Activated CD4-positive, alpha-beta T cell treated with anti-CD3 and anti-CD28 coated beads for 4 hours (primary cell): ENCODE results near the gene MKNK2.

ENCODE experiments used
- DNase-seq, 2 donors: peaks; one replicate each; pipeline ENCODE4 v3.0.0-alpha.2; 2020

Gene MKNK2

DNA sequence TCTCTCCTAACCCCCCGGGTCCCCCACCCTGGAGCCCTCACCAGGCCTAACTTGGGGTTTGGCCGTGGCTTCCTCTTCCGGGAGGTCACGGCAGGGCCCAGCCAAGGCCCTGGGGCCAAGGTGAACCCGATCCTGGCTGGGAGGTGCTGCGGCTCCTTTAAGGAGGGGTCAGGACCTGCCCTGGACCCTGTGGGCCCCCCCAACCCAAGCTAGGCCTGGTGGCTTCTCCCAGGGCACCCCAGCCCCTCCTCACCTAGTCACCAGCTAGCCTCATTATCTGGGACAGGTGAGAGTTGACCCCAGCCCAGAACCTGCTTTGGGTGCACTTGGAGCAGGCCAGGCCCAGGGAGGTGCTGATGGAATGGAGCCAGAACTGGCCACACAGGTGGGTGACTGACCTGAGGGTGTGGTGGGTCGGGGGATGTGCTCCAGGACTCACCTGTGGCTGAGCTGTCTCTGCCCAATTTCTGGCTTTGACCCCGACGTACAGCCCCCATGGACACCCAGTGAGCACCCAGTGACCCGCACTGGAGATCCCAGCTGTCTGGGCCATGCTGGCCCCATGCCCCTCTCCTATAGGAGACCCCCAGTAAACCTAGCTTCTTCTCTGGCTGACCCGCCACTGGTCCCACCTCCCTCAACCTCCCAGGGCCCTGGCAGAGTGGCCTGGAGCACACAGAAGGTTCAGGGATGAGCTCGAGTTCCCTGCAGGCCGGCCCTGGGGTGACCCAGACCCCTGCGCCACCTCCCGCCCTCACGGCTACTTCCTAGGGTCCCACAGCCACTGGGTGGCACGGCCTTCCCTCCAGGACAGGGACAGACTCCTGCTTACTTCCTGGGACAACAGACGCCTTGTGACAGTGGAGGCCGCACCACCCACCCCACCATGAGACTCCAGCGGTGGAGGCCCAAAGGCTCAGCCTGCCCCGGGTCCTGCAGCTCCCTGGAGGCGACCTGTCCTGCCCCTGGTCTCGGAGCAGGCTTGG is 6.7 kb upstream of the MKNK2 start:
- no peak for DNase-seq

DNA sequence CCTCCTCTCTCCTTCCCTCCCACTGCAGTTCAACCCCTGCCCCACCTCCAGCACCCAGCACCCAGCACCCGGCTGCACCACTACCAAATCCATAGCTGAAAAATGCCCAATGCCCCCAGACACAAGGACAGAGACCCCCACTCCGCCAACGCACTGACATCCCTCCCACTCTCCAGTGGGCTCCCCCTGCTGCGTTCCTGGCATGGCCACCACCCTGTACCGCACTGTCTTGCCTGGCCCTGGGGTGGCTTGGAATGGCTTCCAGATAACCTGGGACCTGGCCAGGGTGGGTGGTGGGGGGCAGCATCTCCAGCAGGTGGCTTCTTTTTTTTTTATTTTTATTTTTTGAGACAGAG is 5.8 kb upstream of the MKNK2 start:
- no peak for DNase-seq

DNA sequence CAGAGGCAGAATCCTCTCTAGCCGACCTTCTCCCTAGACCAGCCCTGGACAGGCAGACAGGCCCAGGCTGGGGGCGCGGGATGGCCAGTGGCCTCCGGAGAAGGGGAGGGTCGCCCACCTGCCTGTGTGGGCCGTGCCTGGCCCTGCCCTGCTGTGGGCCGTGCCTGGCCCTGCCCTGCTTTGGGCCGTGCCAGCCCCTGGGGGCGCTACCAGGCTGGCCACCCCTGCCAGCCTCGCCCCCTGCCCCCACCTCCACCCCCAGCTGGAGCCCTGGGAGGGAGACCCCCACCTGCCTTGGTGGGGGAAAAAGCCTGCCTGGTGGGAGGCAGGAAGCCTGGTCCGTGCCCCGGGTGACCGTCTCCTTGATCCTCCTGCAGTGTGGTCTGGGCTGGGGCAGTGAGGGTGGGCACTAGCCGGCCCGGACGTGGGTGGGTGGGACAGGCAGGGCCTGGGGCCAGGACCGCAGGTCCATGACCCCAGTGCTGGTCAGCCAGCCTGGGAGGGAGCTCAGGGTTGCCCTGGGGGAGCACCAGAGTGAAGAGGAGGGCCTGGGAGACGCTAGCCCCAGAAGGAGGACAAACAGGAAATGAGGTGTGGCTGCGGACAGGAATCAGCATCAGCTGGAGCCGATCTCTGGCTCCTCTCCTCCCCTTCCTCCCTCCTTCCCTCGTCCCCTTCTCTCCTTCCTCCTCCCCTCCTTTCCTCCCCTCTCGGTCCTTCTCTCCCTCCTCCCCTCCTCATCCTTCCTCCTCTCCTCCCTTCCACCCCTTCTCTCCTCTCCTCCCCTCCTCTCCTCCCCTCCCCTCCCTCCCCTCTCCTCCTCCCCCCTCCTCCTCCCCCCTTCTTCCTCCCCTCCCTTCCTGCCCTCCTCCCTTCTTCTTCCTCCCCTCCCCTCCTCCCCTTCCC is 5.1 kb upstream of the MKNK2 start:
- DNase-seq, result no peak

DNA sequence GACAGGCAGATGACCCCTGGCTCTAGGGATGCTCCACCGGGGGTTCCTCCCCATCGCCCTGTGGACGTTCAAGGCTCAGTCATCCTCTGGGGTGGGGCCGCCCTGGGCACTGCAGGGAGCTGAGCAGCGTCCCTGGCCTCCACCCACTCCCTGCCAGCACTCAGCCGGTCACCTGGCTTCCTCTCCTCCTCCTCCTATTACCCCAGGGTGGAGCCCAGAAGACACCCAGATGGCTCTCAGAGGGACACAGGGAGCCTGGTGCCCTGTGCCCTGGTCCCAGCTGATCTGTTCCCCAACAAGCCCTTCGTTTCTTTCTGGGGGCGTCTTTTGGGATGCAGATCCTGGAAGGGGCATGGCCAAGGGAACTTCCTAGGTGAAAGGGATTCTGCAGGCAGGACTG is 3.7 kb upstream of the MKNK2 start:
- no peak for DNase-seq

DNA sequence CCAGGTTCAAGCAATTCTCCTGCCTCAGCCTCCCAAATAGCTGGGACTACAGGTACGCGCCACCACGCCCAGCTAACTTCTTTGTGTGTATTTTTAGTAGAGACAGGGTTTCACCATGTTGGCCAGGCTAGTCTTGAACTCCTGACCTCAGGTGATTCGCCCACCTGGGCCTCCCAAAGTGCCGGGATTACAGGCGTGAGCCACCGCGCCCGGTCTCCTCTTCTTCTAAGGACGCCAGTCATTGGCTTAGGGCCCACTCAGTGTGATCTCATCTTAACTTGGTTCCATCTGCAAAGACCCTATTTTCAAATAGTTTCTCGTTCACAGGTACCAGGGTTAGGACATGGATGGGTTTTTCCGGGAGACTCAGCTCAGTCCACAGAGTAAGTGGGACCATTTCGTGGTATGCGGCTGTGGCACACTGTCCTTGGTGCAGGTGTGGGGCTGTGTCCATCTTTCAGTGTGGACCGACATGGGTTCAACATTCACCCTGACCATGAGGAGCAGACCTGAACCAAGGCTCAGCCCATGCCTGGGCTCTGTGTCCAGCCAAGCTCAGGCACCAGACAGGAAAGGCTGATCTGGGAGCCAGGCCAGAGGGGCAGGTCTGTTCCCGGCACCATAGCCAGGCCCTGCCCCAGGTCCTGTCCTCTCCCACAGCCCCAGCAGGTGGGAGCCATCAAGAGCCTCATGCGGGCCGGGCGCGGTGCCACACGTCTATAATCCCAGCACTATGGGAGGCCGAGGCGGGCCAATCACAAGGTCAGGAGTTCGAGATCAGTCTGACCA is 2.8 kb upstream of the MKNK2 start:
- no peak for DNase-seq

DNA sequence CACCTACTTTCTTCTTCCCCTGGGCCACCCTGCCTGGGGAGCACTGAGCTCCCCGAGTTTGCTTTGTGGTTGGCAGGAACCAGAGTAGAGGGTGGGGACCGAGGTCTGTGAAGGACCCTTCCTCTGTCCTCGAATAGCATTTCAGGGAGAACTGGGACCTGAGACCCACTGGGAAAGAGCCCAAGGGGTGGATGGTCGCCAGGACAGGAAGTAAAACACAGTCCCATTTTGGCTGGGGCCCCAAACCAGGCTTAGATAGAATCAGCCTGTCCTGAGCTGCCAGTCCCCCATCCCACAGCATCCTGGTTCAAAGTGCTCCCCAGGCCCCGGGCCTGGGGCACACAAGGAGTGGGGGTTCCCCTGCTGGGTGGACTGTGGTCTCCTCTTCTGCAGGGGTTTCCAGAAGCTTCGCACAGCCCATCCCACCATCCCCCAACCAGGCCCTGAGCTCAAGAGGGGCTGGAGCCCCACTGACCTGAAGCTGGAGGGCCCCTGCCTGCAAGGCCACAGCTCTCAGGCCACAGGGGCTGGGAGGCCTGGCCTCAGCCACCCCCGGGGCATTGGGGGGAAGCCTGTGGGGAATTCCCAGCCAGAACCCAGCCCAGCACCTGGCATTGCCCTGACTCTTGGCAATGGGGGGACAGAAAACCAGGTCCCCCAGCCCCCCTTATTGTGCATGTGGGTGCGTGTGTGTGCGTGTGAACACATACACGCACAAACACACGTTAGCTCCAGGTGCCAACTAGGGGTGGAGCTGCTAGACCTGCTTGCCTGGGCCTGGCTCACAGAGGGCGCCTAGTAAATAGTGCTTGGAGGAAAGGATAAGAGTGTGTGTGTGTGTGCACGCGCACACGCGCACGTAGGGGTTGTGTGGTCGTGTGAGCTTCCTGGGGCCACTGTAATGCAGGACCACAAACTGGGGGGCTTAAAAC is 995 bp upstream of the MKNK2 start:
- peak in 1 of 2 donors; percentile 38 for DNase-seq

DNA sequence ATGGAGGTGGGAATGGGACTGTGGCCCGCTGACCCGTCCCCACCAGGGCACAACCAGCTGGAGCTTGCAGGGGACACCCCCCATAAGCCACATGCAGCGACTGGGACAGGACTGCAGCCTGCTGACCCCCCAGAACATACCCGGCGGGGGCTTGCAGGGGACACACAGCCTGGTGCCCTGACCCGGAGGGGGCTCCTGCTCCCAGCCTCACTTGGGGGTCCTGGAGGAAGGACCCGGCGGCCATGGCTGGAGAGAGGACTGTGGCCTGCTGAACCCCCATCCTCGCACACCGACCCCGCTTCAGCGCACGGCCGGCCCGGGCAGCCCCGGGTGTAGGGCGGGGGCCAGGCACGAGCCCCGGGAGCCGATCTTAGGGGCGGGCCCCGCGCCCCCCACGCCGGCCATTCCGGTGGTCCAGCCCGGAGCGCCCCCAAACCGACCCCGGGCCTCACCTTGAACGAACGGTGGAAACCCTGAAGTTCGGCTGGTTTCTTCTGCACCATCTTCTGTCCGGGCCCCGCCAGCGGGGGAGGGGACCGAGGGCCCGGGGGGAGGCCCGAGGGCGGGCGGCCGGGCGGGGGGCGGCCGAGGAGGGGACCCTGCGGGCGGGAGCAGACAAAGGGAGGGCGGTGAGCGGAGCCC is 574 bp downstream of the MKNK2 start:
- no peak for DNase-seq

DNA sequence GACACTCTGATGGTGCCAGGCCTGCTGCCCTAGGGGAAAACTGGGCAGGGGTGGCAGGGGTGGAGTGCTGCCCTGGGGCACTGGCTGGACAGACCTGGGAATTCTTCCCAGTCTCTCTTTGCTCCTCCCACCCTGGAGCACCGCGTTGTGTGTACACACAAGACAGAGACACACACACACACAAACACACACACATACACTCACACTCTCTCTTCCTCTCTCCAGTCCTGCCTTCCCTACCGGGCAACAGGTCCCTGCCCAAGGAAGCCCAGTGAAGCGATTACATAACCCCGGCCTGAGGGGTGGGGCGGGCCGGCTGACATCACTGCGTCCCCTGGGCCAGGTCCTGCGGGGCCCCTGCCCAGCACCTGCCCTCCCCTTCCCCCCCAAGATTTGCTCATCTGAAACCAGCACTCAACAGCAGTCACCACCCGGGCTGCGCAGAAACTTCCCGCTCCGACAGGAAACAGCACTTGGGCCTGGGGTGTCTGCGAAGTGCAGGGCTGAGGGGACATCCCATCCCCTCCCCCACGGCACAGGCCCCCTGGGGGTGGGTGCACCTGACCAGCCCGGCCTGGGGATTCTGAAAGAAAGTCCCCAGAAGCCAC is 1.2 kb downstream of the MKNK2 start:
- DNase-seq, result peak; percentile 53 to 64

DNA sequence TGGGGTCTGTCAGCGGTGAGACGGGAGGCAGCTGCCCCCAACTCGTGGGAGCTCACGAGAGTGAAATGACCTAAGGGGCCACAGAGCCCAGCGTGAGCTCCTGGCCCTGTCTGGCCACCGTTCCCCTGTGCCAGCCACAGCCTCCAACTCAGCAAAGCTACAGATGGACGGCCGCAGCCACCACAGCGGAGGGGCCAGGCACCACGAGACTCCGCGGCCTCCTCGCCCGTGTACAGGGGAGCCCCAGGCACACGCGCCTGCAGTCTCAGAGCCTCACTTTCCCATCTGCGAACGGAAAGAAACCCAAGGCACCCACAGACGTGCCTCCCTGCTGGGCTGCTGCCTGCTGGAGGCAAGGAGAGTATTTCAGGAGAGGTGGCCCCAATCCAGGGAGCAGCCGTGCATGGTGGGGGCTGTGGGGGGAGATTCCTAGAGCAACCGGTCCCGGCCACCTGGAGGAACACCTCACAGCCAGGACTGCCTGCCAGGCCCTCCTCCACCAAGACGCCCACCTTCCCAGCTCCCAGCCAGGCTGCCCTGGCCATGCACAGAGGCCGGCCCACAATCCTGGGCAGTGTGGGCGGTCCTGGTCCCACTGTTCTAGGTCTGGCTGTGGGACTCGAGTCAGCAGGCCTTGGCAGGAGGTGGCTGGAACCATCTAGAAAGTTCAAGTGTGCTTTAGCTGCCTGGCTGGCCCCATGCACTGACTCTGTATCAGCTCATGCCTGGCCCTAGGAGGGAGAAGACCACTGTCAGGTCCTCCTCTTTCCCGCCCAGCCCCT is 1.9 kb downstream of the MKNK2 start:
- DNase-seq, result no peak

DNA sequence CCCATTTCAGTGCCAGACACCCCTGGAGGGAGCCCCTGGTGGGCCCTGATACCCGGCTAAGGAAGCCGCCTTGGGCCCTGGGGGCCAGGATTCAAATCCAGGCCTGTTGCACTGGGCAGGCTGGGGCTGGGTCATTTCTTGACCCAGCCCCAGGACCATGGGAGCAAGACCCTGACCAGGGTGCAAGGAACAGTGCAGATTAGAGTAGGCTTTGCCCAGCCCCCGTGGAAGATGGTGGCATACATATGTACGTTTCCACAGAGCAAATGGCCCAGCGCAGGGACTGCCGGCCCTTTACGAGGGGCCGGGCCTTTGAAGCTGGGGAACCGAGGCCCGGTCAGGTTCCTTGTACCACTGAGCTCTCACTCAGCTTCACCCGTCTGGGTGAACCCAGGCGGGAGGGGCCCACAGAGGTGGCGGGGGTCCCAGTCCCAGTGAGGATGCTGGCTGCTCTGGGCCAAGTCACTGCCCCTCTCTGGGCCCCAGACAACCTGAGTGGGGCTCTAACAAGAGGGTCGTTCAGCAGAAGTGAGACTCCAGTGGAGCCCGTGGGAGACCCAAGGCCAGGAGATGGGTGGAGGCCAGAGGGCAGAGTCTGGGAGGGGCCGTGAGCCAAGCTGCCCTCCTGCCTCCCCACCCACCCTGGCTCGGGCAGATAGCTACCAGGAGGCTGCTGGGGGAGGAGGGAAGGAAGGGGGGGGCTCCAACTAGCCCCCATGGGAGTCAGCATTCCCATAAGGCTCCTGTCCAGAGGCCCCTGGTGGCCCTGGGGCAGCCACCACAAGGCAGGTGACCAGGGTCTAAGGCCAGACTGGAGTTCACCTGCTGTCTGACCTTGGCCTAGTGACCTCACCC is 2.7 kb downstream of the MKNK2 start:
- no peak for DNase-seq

DNA sequence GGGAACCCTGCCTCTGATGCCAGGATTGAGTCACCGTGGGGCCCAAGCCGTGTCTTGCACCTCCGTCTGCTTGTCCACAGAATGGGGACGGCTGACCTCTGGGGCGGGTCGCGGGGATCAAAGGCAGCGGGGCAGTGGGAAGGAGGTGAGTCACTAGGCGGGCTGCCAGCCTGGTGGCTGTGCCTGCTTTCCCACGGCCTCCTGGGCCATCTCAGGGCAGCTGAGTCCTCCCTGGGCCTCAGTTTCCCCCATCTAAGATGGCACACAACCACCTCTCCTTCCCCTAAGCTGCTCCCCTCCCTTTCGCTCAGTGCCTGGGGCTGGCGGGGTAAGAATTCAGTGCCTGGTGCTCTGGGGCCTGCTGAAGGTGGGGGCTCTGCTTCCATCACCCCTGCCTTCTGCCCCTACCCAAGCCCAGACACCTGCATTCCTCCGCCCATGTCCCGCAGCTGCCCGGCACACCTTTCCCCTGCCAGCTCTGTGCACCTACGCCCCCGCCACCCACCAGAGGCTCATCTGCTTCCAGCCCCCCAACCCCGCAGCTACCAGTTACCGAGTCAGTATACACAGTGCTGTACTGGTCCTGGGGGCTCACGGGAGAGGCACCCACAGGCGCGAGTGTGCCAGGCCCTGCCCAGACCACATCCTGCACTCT is 3.5 kb downstream of the MKNK2 start:
- no peak for DNase-seq

DNA sequence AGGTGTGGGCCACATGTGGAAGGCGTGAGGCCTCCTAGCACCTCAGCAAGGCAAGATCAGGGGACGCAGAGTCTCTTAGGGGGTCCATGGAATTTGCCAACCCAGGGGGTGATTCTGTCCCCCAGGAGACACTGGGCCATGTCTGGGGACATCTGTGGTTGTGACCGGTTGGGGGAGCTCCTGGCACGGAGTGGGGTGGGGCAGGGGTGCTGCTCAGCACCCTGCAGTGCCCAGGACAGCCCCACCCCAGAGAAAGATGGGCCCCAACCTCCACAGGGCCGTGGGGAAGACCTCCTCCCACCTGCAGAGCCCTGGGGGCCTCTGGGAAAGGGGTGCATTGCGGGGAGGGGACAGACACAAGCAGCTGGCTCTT is 4.0 kb downstream of the MKNK2 start:
- no peak for DNase-seq

DNA sequence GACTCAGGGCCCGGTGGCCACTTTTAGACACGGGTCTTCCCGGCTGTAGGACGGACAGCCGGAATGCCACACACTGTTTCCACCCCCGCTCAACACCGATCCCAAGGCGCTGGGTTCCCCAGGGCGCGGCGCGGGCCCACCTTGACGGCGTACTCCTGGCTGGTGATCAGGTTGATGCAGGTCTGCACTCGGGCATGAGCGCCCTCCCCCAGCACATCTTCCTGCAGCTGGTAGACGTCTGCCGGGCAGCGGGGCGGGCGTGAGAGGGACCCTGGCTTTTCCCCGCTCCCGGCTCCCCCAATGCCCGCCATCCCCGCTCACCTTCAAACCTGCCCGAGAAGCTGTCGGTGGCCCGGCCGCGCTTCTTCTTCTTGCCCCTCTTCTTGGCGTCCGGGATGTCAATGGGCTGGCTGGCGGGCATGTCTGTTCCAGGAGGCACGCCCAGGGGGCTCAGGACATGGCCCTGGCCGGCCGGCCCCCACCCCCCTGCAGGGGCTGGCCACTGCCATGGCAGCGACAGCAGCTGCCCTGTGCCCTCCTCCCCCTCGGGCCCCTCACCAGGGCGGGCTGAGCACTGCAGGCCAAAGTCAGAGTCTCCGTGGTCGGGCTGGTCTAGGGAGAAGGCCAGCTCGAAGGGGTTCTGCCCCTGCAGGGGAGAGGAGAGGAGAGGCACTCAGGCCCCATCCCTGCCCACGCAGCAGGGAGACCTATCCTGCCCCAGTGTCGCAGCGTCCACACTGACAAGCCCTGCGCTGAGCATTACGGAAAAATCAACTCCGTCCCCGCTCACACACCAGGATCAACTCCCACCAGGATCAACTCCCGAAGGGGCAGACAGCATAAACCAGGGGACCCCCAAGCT is 4.8 kb downstream of the MKNK2 start:
- DNase-seq, result no peak

DNA sequence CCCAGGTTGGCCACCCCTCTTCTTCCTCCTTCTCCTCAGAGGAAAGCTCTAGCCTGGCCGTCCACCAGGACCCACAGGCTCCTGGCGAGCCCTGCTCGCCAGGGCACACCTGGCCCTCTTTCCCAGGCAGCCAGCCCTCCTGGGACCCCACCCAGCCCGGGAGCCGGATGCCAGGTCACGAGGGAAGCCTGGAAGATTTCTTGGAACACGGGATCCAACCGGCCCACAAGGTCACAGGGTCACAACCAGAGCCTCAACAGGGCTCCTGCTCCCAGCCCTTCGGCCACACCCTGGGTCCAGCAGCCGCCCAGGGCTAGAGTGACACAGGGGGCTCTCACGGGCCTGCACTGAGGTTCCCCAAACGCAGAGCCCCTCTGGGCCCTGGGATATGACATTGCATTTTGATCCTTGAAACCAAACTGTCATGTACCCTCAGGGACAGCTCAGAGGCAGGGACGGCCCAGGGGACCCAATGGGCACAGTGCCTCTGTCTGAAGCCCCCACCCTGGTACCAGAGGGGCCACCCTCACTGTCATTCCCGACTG is 5.5 kb downstream of the MKNK2 start:
- no peak for DNase-seq

DNA sequence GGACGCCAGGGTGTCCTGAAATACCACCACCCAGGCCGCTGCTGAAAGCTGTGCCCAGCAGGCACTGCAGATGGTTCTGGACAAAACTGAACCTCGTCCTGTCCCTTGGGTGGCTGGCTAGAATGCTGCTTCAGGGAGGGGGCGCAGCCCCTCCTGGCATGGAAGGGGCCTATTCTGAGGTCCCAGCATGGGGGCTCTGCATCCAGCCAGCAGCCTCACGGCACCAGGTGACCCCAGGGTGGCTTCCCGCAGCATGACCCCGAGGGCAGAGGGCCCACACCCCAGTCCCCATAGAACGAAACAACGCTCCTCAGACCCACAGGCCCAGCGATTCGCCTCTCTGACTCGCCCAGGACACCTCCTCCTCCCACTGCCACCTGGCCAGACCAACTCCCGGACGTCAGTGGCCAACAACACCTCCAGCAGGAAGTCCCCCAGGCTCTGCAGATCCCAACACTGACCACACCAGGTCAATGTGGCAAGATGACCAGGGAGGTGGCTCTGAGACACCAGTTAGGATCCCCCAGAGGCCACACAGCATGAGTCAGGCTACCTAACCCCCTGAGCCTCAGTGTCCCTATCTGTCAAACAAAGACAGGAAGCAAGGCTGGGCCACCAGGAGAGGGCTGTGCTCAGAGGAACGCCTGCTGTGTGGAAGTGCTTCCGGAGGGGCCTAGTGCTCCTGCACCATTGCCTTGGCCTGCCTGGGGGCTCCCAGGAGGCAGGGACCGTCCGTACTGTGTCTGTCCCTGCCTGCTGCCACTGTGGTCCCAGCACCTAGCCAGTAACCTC is 6.1 kb downstream of the MKNK2 start:
- DNase-seq, result no peak

DNA sequence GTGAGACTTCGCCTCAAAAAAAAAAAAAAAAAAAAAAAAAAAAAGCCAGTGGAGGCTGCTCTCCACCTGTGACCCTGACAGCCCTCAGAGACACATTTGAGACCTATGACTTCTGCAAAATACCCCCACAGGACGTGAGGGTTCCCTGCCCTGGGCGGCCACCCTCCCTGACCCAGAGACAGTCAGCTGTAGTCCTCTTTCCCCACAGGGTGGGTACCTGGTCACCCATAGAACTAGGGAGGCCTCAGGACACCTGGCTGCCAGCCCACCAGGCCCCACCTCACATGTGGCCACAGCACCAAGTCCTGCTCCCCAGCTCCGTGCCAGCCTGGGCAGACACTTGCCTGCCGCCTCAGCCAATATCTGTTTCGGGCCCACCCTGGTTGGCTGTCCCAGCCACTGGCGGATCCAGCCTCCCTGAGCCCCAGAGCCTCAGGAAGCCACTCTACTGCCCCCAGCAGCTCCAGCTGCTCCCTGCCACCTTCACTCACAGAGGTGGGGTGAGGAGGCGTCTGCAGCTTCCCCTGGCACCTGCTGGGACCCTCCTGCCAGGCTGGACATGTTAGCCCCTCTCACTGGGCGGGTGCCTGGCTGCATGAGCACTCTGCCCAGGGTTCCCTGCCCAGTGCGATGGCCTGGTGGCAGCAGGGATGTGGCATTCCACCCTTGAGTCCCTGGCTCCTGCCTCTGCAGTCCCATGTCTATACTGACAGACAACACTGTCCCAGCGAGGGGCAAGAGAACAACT is 6.9 kb downstream of the MKNK2 start:
- no peak for DNase-seq
